HG03159 (cell line): ENCODE measurements around the gene SYT15.
"Not testable (repeated sequence)": the region's sequence is repeated elsewhere in the genome, so short reads cannot be mapped to it uniquely, and the experiment has no call there.

Source experiments
- ATAC-seq: cut with Tn5 transposase; IDR thresholded peaks from one replicate; pipeline ENCODE4 v1.9.1; 2021; ENCODE audit warnings: mild to moderate bottlenecking, moderate library complexity; ENCODE audit not compliant: unreplicated experiment

SYT15 gene

GRCh38 chr10:46556515-46557318 lies 22.2 kb upstream of the SYT15 start, which contains the start of gene GPRIN2:
GPRIN2 (minus strand) TSS chr10:46556658; CDS start chr10:46550736, 5,922 bp downstream.
- no peak for ATAC-seq

DNA sequence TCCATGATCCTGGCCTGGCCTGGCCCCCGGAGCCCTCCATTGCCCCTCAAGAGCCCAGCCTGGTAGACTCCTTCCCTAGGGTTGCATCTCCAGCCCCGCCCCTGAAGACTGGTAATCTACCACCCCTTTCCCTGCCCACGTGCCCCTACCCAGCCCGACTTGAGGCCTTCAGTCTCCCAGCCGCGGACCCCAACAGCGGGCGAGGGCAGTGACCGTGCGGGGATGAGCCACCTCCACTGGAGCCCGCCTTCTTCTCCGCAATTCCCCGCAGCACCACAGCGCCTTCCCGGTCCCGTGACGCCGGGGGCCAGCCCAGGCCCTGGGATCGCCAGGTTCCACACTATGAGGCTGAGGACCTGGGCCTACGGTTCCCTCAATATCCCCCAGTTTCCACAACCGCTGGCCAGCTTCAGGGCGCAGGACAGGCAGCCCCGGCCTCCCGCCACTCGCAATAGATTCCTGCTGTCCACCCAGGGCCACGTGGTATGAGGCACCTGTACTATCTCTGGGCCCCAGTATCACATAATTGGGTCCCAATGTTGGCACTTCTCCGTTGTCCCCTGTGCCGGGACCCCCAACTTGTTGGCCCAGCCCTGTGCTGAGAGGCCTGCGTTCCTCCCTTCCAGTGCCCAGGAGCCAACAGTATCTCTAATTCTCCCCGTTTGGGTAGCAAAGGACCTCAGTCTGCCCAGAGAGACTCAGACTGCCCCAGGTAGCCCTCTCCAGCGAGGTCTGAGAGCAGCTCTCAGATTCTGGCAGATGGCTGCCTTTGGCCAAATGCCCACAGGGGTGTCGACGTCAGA lies 21.4 kb upstream of the SYT15 start:
- ATAC-seq: no peak

- ATAC-seq: no peak
Measured at GRCh38 chr10:46558122-46558391, 20.9 kb upstream of the SYT15 start.

DNA sequence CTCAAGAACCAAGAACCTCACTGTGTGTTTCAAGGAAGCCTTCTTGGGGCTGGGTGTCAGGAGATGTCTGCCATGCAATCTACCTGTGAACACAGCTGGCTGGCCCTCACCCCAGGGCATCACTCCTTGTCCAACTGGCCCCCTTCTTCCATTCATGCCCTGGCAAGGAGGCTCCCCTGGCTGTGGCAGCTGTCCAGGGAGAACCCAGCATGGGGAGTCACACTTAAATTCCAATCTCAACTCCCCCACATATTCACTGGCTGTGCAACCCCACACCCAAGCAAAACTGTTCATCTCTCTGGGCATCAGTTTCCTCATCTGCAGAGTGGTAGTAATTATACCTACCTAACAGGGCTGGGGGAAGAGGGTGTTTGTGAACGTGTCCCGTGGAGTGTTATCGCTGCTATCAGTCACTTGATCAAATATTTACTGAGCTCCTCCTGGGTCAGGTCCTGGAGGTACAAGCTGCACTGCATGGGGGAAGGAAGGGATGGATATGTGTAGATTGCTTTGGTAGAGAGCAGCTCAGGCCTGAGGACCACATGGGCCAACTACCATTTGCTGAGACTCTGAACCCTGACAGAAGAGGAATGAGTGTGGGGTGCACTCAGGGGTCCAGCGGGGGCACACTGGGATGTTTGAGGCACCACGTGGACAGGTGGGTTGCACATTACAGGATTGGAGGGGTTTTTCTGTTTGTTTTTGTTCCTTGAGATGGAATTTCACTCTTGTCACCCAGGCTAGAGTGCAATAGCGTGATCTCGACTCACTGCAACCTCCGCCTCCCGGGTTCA lies 20.3 kb upstream of the SYT15 start:
- no peak for ATAC-seq

DNA sequence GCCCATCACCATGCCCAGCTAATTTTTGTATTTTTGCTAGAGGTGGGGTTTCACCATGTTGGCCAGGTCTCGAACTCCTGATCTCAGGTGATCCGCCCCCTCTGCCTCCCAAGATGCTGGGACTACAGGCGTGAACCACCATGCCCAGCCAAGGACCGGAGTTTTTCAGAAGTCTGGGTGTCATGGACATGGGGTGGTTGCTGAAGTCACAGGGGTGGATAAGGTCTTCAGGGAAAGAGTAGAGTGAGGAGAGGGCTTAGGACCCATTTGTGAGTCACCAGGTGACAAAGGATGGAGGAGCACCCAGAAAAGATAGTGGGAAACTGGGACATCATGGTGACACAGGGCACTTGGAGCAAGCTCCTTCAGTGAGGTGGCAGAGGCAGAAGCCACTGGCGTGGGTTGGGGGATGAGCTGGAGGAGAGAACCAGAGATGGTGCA lies 19.7 kb upstream of the SYT15 start:
- ATAC-seq: no peak

DNA sequence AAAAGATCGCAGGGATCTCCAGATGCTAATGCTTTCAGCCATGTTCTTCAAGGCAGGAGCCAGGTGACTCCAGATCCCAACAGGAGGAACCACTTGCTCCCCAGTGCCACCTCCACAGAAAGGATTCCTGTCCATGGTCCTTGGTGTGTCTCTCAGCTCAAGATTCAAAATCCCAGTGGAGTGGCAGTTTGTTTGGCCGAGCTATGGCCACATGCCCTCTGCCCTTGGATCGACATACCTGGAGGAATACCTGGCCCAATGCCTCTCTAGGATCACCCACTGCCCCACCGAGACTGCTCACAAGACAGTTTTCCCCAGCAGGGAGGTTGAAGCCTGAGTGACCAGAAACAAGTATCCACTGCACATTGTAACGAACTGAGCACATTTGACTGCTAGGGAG lies 18.5 kb upstream of the SYT15 start:
- ATAC-seq: no peak

- no peak for ATAC-seq
Measured at GRCh38 chr10:46560952-46561351, 18.0 kb upstream of the SYT15 start.

DNA sequence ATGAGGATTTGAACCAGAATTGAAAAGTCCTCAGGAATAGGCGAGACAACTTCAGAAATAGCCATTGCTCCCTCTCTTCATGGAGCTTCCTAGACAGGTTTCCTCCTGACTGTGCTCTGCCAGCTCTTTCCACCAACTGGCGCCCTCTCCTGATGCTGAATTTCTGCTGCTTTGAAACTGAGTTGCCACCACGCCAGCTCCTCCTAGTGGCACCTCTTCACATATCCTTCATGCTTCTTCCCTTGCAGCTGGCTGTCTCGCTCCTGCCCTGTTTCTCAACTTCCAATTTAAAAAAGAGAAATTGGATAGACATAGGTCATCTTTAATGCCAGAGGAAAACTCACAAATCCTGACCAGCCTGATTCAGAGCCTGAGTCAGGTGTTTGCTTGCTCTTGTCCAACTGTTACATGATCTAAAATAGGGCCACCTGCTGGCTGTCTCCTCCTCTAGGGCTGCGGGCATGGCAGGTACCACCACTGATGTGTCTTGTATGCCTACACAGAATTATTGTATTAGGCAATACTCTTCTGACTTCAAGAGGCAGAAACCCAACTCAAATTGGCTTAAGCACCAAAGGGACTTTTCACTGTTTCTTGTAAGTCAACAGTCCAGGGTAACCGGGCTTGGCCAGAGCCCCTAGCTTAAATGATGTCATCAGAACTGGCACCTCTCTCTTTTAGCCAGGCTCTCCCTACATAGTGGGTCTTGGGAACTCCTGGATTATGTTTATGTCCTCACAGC lies 13.2 kb upstream of the SYT15 start:
- peak; percentile 84 for ATAC-seq

GRCh38 chr10:46567151-46567550 lies 11.8 kb upstream of the SYT15 start:
- not testable (repeated sequence) for ATAC-seq

- ATAC-seq: not testable (repeated sequence)
Measured at GRCh38 chr10:46570655-46571054, 8.3 kb upstream of the SYT15 start.

- not testable (repeated sequence) for ATAC-seq
Measured at GRCh38 chr10:46572765-46573164, 6.2 kb upstream of the SYT15 start.

DNA sequence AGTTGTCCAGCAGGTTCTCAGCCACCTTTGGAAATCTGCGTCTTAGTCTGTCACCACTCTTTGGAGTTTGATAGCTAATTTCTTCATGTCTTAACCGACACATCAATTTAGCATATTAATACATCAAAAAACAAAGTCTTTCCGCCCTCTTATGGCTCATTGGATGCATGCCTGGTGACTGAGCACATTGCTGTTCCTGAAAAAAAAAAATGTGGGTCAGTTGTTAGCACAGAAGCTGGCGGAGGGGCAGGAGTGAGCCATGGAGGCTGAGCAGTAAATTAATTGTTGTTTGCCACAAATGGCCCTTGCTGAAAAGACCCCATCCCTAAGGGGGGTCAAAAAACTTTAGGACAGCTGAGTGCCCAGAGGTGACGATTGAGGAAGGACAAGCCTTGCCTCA lies 5.6 kb upstream of the SYT15 start:
- ATAC-seq: not testable (repeated sequence)

DNA sequence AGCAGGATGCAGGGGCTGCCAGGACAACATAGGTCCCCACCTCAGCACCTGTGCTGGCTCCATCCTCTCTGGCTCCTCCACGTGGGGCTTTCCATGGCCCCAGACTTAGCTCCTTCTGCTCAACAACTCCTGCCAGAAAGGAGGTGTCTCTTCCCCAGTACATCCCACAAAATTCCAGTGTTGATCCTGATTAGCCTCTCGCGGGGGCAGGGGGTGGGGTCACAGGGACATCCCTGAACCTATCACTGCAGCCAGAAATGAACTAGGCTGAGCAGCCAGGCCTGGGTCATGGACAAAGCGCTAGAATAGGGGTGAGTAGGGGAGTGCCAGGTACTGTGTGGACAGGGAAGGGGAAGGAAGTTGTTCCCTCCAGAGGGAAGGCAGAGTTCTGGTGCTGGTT lies 5.0 kb upstream of the SYT15 start:
- ATAC-seq: not testable (repeated sequence)

DNA sequence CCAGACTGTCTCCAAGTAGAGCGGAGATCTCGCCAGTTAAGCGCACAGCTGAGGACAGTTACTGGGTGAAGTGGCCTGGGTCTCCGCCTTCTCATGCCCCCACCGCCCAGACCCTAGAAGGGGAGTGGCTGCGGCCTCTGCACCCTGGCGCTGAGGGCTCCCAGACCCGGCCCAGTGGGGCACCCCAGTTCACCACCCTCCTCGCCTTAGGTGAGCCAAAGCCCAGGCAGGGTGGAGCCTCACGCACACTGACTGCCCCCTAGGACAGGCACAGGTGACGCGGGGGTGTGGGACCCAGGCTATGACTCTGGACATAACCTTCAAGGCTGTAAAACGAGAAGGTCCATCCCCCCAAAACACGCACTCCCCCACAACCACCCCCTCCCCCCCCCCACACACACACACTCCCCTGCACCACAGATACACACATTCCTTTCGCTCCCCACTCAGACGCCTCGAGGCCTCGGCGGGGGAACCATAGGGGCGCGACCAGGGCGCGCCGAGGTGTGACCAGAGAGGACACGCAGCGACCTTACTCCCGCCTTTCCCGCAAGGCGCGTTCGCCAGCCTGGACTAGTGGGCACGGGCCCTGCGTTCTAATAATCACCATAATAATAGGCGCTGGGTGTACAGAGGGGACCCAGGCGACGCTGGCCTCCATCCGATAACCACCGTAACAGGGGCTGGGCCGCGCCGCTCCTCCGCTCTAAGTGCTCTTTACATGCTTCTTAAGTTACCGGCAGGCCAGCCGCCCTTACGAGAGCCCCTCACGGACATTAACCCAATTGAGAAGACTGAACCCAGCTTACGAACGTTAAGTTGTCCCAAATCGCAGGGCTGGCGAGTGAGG lies 1.1 kb upstream of the SYT15 start:
- not testable (repeated sequence) for ATAC-seq

DNA sequence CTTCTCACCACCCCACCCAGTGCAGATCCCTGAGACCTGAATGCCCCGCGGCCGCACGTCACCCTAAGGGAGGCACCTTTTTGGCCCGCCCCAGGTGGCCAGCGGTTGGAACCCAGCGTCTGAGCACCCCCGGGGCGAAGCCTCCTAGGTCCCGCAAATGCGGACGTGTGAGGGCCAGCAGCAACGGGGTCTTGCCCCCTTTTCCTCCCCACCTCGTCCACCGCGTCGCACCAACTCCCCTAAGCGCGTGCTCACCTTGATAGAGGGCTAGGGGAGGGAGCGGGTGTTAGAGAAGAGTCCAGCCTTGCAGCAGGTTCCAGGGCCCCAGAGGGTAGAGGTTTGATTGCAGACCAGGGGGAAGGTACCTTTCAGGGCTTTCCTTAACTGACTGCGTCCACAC lies 450 bp downstream of the SYT15 start:
- not testable (repeated sequence) for ATAC-seq

- not testable (repeated sequence) for ATAC-seq
Measured at GRCh38 chr10:46581997-46582396, 3.1 kb downstream of the SYT15 start.

DNA sequence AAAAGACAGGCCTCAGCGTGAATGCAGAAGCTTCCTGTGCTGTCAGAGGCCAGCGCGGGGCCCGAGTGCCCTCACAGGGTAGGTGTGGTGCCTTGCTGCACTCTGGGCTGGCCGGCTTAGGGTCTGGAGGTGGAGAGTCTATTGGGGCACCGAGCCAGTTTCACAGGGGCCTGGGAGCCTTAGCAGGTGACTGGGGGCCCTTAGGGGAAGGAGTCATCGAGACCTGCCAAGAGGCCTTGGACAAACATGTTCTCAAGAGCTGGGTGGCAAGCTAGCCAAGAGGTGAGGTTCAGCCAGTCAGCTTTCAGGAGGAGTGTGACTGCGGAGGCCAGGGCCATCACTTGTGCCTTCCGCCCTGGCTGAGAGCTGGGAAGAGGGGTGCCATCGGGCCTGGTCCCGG lies 3.6 kb downstream of the SYT15 start:
- not testable (repeated sequence) for ATAC-seq

DNA sequence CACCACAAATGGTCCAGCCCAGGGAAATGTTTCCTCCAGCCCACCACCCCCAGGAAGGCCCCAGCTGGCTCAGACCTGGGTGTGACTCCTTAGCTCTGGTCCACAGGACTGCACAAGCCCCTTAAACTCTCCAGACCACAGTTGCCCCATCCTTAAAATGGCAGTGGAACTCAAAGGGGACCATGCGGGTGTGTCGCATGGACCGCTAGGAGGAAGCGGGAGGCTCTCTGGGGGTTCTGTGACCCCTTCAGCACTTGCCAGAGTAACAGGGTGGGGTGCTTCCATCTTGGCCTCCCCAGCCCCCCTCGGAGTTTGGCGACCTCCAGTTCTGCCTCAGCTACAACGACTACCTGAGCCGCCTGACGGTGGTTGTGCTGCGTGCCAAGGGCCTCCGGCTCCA lies 5.3 kb downstream of the SYT15 start:
- not testable (repeated sequence) for ATAC-seq

DNA sequence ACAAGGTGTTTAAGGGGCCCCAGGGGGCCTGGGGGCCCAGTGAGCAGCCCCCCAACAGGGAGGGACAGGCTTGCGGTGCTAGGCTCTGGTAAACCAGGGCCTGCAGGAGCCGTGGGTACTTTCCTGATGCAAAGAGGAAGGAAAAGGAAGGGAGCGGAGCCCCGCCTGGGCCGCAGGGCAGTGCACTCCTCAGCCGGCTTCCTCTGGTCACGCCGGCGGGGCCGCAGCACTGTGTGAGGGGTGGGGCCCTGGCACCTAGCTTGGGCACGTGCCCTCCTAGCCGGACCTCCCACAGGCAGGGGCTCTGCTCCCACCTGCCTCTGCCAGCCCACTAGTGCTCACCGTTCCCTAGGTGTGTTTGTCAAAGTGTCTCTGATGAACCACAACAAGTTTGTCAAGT lies 6.3 kb downstream of the SYT15 start:
- not testable (repeated sequence) for ATAC-seq

DNA sequence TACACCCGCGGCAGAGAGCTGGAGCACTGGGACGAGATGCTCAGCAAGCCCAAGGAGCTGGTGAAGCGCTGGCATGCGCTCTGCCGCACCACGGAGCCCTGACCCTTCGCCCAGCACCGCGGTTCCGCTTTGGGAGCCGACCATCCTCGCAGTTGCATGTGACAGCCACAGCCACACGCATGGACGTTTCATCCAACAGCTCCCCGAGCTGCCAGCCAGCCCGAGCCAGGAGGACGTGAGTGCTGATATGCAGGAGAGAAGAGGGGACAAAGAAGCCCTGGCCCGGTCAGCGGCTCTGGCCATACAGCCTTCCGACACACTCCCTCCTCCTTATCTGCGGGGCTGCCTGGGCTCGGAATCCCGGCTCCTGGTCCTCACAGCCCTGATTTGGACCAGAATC lies 8.6 kb downstream of the SYT15 start:
- not testable (repeated sequence) for ATAC-seq
